NK-92 (cell line): Measurements from ENCODE around the gene LCK.

ENCODE experiments used
- DNase-seq: peaks from one replicate; lab custom pipeline; 2025; ENCODE audit not compliant: unreplicated experiment; lab: John Stamatoyannopoulos, UW

The LCK gene

GRCh38 chr1:32318127-32318869 lies 67.2 kb downstream of the LCK start:
- DNase-seq = no peak

GRCh38 chr1:32321712-32322291 lies 70.7 kb downstream of the LCK start:
- DNase-seq = no peak

GRCh38 chr1:32327204-32327603 lies 76.1 kb downstream of the LCK start:
- no peak for DNase-seq

GRCh38 chr1:32329931-32330466 lies 78.9 kb downstream of the LCK start:
- no peak for DNase-seq

- no peak for DNase-seq
These were observed 79.6 kb downstream of the LCK start for GRCh38 chr1:32330558-32331151.

GRCh38 chr1:32331549-32331948 lies 80.5 kb downstream of the LCK start:
- DNase-seq = no peak

- DNase-seq = no peak
These were observed 81.4 kb downstream of the LCK start for GRCh38 chr1:32332290-32333079.

- no peak for DNase-seq
These were observed 82.3 kb downstream of the LCK start for GRCh38 chr1:32333251-32333963.

GRCh38 chr1:32334274-32334861 lies 83.3 kb downstream of the LCK start:
- DNase-seq = no peak

GRCh38 chr1:32334864-32335534 lies 83.9 kb downstream of the LCK start:
- no peak for DNase-seq

- no peak for DNase-seq
These were observed 84.4 kb downstream of the LCK start for GRCh38 chr1:32335535-32335789.
